Measurements from ENCODE around the gene PPP1R15A. TPM values are rescaled to one million over a fixed set of nuclear protein-coding genes. Genes with fewer than 3 reads are reported as not detected.
"Not testable (repeated sequence)": the region's sequence is repeated elsewhere in the genome, so short reads cannot be mapped to it uniquely, and the experiment has no call there.

Gene PPP1R15A
- total RNA-seq, 1 experiment from 2014 or later, result 83.3 TPM

- no peak for DNase-seq
- CTCF ChIA-PET, result interaction anchor here (0.7 kb wide), 1 partner anchor 33 kb away, joined by 3 read pairs; no protein-coding TSS in a partner anchor
- peaks cover 76% of the 10 kb centered on the region for H3K36me3 Mint-ChIP-seq (ENCODE audit: insufficient read depth, unreplicated experiment)
- H3K27me3 Mint-ChIP-seq (ENCODE audit: insufficient read depth, unreplicated experiment), result peaks cover 3% of the 10 kb centered on the region
- H3K9me3 Mint-ChIP-seq (ENCODE audit: unreplicated experiment), result no peaks in the 10 kb centered on the region
- Histone ChIP-seq H3K4me1 (peaks cover 58% of the 10 kb centered on the region), H3K36me3 (ENCODE audit: control insufficient read depth, insufficient read depth, low read length) (peaks cover 21% of the 10 kb centered on the region), H3K4me3 (ENCODE audit: low read depth, low read length) (peak overlapping the region; percentile 99), H3K9me3 (no peaks in the 10 kb centered on the region), H3K27me3 (replicated peaks; ENCODE audit: control insufficient read depth, insufficient read depth, low read length) (no peaks in the 10 kb centered on the region)
- POLR2A ChIA-PET, result interaction anchor here (0.6 to 1.9 kb wide), 3 partner anchors 18 to 89 kb away, joined by 3 to 5 read pairs (median 5); no protein-coding TSS in a partner anchor
- peak overlapping the region; percentile 99 for H3K4me3 Mint-ChIP-seq (ENCODE audit: unreplicated experiment)
- H3K4me1 Mint-ChIP-seq (ENCODE audit: low read depth, unreplicated experiment), result peaks cover 35% of the 10 kb centered on the region
- H3K27ac Mint-ChIP-seq (ENCODE audit: unreplicated experiment), result peak overlapping the region; percentile 100
- intact Hi-C loops (cut with micrococcal nuclease; ENCODE audit: unreplicated experiment), result no loop called here
- BruUV-seq (replicated peaks), result no TSS peak
- no peak for TF ChIP-seq CTCF (IDR thresholded peaks at IDR 0.05; ENCODE audit: insufficient read depth in 1 of 2, low read depth in 1 of 2, low read length in 1 of 2, severe bottlenecking in 1 of 2, unreplicated experiment in 1 of 2)
These were observed 2.3 kb downstream of the PPP1R15A start for GRCh38 chr19:48874303-48875135.

GRCh38 chr19:48876043-48876981 is 4.1 kb downstream of the PPP1R15A start:
- POLR2A ChIA-PET; H3K27me3 Mint-ChIP-seq (ENCODE audit: insufficient read depth, unreplicated experiment); H3K4me3 ChIP-seq (ENCODE audit: low read depth, low read length); BruUV-seq (replicated peaks); H3K27me3 ChIP-seq (replicated peaks; ENCODE audit: control insufficient read depth, insufficient read depth, low read length); H3K9me3 ChIP-seq; H3K9me3 Mint-ChIP-seq (ENCODE audit: unreplicated experiment); intact Hi-C loops (cut with micrococcal nuclease; ENCODE audit: unreplicated experiment): not testable (repeated sequence)
- Mint-ChIP-seq H3K27ac (ENCODE audit: unreplicated experiment) (peak overlapping the region; percentile 100), H3K4me3 (ENCODE audit: unreplicated experiment) (peak overlapping the region; percentile 99), H3K4me1 (ENCODE audit: low read depth, unreplicated experiment) (peaks cover 35% of the 10 kb centered on the region), H3K36me3 (ENCODE audit: insufficient read depth, unreplicated experiment) (peaks cover 83% of the 10 kb centered on the region)
- Histone ChIP-seq H3K36me3 (ENCODE audit: control insufficient read depth, insufficient read depth, low read length) (peaks cover 21% of the 10 kb centered on the region), H3K4me1 (peaks cover 58% of the 10 kb centered on the region)
- peak in 1 of 2 experiments; percentile 63 for DNase-seq
- CTCF ChIA-PET, result interaction anchor here (0.5 to 1.6 kb wide), 4 partner anchors 81 to 190 kb away, joined by 3 to 7 read pairs (median 4); partner anchors contain the start of genes GYS1 and RUVBL2

DNA sequence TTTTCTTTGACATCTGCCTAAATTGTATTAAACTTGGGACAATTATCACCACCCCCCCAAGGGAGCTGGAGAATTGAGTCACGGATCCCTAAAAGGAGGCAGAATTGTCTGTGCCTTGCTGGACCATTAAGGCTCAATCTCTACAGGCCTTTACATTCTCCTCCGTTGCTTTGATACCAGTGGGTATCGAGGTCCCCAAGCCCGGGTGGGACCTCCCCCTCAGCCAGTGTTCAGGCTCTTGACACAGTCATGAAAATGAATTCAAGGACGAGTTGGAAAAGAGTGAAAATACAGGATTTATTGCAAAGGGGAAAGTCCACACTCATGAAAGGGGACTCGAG is 5.6 kb downstream of the PPP1R15A start:
- H3K36me3 Mint-ChIP-seq (ENCODE audit: insufficient read depth, unreplicated experiment), result peaks cover 81% of the 10 kb centered on the region
- H3K9me3 ChIP-seq, result no peaks in the 10 kb centered on the region
- H3K4me3 ChIP-seq (ENCODE audit: low read depth, low read length), result no peak overlapping the region
- H3K27ac Mint-ChIP-seq (ENCODE audit: unreplicated experiment), result peak overlapping the region; percentile 66
- TF ChIP-seq CTCF (IDR thresholded peaks at IDR 0.05; ENCODE audit: insufficient read depth in 1 of 2, low read depth in 1 of 2, low read length in 1 of 2, severe bottlenecking in 1 of 2, unreplicated experiment in 1 of 2), result no peak
- no peaks in the 10 kb centered on the region for H3K27me3 Mint-ChIP-seq (ENCODE audit: insufficient read depth, unreplicated experiment)
- intact Hi-C loops (cut with micrococcal nuclease; ENCODE audit: unreplicated experiment), result no loop called here
- peaks cover 21% of the 10 kb centered on the region for H3K36me3 ChIP-seq (ENCODE audit: control insufficient read depth, insufficient read depth, low read length)
- peak overlapping the region; percentile 28 for H3K4me3 Mint-ChIP-seq (ENCODE audit: unreplicated experiment)
- DNase-seq, result no peak
- ChIA-PET POLR2A (interaction anchor here (1.2 kb wide), 1 partner anchor 84 kb away, joined by 5 read pairs; no protein-coding TSS in a partner anchor), CTCF (interaction anchor here (1.2 kb wide), 1 partner anchor 93 kb away, joined by 3 read pairs; no protein-coding TSS in a partner anchor)
- BruUV-seq (replicated peaks), result no TSS peak
- no peaks in the 10 kb centered on the region for H3K27me3 ChIP-seq (replicated peaks; ENCODE audit: control insufficient read depth, insufficient read depth, low read length)
- H3K9me3 Mint-ChIP-seq (ENCODE audit: unreplicated experiment), result no peaks in the 10 kb centered on the region
- H3K4me1 ChIP-seq, result peaks cover 58% of the 10 kb centered on the region
- peaks cover 30% of the 10 kb centered on the region for H3K4me1 Mint-ChIP-seq (ENCODE audit: low read depth, unreplicated experiment)

Data from Caco-2 (cell line).